Activated CD8-positive, alpha-beta memory T cell treated with anti-CD3 and anti-CD28 coated beads, Interleukin-2, amount 10 ng/mL, durations not matched to agents 7 days and 5 days (primary cell): ENCODE measurements around the gene FOXN3. TPM values are rescaled to one million over a fixed set of nuclear protein-coding genes. Genes with fewer than 3 reads are reported as not detected.

Experiments
- ATAC-seq: fragments of 150-1000 bp; cut with Tn5 transposase; one replicate; pipeline ENCODE4 v1.10.0; 2021; ENCODE audit warnings: moderate library complexity
- CTCF ChIA-PET: fragments of 350-600 bp; sonication (Branson Sonifier 250); formaldehyde crosslinking; loops from one replicate; lab custom pipeline; 2021; ENCODE audit warnings: antibody characterized with exemption; lab: Charles Lee
- DNase-seq: peaks from one replicate; pipeline ENCODE4 v3.0.0-alpha.2; 2020
- H3K27ac Mint-ChIP-seq: one replicate; pipeline ENCODE4 v1.8.0; 2021; ENCODE audit warnings: mild to moderate bottlenecking, mixed read lengths
- H3K27me3 Mint-ChIP-seq: one replicate; pipeline ENCODE4 v1.8.0; 2021; ENCODE audit warnings: mixed read lengths
- H3K36me3 Mint-ChIP-seq: one replicate; pipeline ENCODE4 v1.8.0; 2021; ENCODE audit warnings: mild to moderate bottlenecking, mixed read lengths
- H3K4me1 Mint-ChIP-seq: one replicate; pipeline ENCODE4 v1.8.0; 2021; ENCODE audit warnings: mixed read lengths
- H3K4me3 Mint-ChIP-seq: one replicate; pipeline ENCODE4 v1.8.0; 2021; ENCODE audit warnings: mild to moderate bottlenecking, moderate library complexity, mixed read lengths
- H3K9me3 Mint-ChIP-seq: one replicate; pipeline ENCODE4 v1.8.0; 2022; ENCODE audit warnings: low read depth, mixed read lengths
- total RNA-seq, 2 experiments: library from RNA; stranded (reverse); gene quantifications; one replicate each; pipeline ENCODE4 v1.2.3, GENCODE V29; 2021

The FOXN3 gene
- total RNA-seq, 2 experiments from 2014 or later = 85.6 to 103 TPM

DNA sequence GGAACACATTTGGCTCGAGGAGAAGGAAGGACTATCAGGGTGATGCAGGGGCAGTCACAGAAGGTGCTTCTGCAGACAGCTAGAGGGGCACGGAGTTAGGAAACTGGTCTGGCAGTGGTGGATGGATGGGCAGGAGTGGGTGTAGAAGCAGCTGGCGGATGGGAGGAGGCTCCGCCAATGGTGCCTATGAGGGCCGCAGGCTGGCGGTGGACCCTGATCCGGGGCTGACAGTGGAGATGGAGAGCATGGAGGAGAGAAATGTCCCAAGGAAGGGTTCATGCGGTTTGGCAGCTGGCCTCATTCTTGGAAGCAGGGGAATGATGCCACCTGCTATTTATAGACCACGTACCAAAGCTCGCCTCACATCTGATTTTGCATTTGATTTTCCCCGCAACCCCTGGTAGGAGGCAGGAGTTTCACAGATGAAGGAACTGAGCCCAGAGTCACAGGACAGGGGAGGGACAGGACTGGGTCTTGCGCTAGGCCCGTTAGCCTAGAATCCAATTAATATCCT, 237.1 kb downstream of the FOXN3 start:
- DNase-seq (no peak), ATAC-seq (no peak)
- no peak overlapping the region for H3K4me3 Mint-ChIP-seq
- no peak overlapping the region for H3K27ac Mint-ChIP-seq
- H3K36me3 Mint-ChIP-seq = no peaks in the 10 kb centered on the region
- no peaks in the 10 kb centered on the region for H3K9me3 Mint-ChIP-seq
- H3K27me3 Mint-ChIP-seq = no peaks in the 10 kb centered on the region
- CTCF ChIA-PET = interaction anchor here (1.1 kb wide), 1 partner anchor 9 kb away, joined by 4 read pairs; no protein-coding TSS in a partner anchor
- peaks cover 6% of the 10 kb centered on the region for H3K4me1 Mint-ChIP-seq

- Mint-ChIP-seq H3K27ac (no peak overlapping the region), H3K9me3 (no peaks in the 10 kb centered on the region)
- CTCF ChIA-PET = interaction anchor here (0.8 to 2.6 kb wide), 3 partner anchors 10 to 480 kb away, joined by 3 to 10 read pairs (median 4); no protein-coding TSS in a partner anchor
These were observed 238.1 kb downstream of the FOXN3 start for GRCh38 chr14:89178800-89179535.

GRCh38 chr14:89178376-89178775, 238.7 kb downstream of the FOXN3 start:
- Mint-ChIP-seq H3K27ac (no peak overlapping the region), H3K4me3 (no peak overlapping the region), H3K4me1 (peaks cover 6% of the 10 kb centered on the region), H3K9me3 (no peaks in the 10 kb centered on the region), H3K36me3 (peaks cover 2% of the 10 kb centered on the region), H3K27me3 (no peaks in the 10 kb centered on the region)
- CTCF ChIA-PET = interaction anchor here (0.6 to 3.0 kb wide), 8 partner anchors 9 to 588 kb away, joined by 3 to 11 read pairs (median 4); no protein-coding TSS in a partner anchor
- no peak for ATAC-seq
- no peak for DNase-seq

More at GRCh38 chr14:89178800-89179535, 238.1 kb downstream of the FOXN3 start:
- Mint-ChIP-seq H3K4me1 (peaks cover 6% of the 10 kb centered on the region), H3K4me3 (no peak overlapping the region), H3K36me3 (peaks cover 2% of the 10 kb centered on the region), H3K27me3 (no peaks in the 10 kb centered on the region)
- ATAC-seq (no peak), DNase-seq (no peak)

GRCh38 chr14:89175881-89176799, 240.9 kb downstream of the FOXN3 start:
- Mint-ChIP-seq H3K27ac (no peak overlapping the region), H3K36me3 (peaks cover 9% of the 10 kb centered on the region), H3K27me3 (no peaks in the 10 kb centered on the region), H3K4me1 (peaks cover 6% of the 10 kb centered on the region), H3K9me3 (no peaks in the 10 kb centered on the region), H3K4me3 (no peak overlapping the region)
- ATAC-seq = no peak
- DNase-seq = no peak
- CTCF ChIA-PET = interaction anchor here (0.7 to 3.0 kb wide), 7 partner anchors 9 to 738 kb away, joined by 3 to 11 read pairs (median 3); no protein-coding TSS in a partner anchor

DNA sequence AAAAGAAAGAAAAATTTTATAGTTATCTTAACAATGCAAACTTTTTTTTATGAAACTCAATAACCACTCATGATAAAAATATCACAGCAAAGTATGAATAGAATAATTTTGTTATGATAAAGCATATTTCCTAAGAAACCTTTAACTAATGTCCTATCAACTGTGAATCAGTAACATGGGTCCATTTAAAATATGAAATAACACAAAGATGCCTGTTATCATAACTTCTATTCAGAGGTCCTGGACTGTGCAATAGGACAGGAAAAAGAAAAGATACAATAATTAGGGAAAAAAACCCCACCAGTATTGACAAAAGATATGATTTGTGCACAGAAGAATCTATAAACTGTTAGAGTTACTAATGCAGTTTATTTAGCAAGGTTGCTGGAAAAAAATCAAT, 245.4 kb downstream of the FOXN3 start:
- Mint-ChIP-seq H3K9me3 (no peaks in the 10 kb centered on the region), H3K4me1 (no peaks in the 10 kb centered on the region), H3K27ac (no peak overlapping the region), H3K27me3 (no peaks in the 10 kb centered on the region), H3K36me3 (peaks cover 30% of the 10 kb centered on the region), H3K4me3 (no peak overlapping the region)
- DNase-seq = no peak
- no peak for ATAC-seq
- CTCF ChIA-PET = no interaction called here

DNA sequence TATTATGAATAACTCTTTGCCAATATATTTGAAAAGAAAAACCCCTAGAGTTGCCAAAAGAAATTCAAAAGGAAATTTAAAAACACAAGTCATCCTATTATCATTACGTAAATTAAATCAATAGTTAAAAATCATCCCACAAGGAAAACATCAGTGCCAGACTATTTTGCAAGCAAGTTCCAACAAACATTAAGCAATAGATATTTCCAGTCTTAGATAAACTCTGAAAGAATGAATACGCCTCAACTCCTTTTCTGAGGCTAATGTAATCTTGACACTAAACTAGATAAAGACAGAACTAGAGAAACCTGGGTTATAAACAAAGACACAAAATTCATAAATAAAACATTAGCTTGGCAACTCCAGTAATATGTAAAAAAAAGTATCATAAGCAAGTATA, 245.9 kb downstream of the FOXN3 start:
- Mint-ChIP-seq H3K4me1 (no peaks in the 10 kb centered on the region), H3K36me3 (peaks cover 30% of the 10 kb centered on the region), H3K27me3 (no peaks in the 10 kb centered on the region), H3K4me3 (no peak overlapping the region), H3K27ac (no peak overlapping the region), H3K9me3 (no peaks in the 10 kb centered on the region)
- CTCF ChIA-PET = no interaction called here
- ATAC-seq (no peak), DNase-seq (no peak)

GRCh38 chr14:89167705-89168104, 249.3 kb downstream of the FOXN3 start:
- no peak overlapping the region for H3K27ac Mint-ChIP-seq
- ATAC-seq = no peak
- CTCF ChIA-PET = interaction anchor here (1.8 kb wide), 1 partner anchor 10 kb away, joined by 10 read pairs; no protein-coding TSS in a partner anchor
- H3K36me3 Mint-ChIP-seq = peaks cover 23% of the 10 kb centered on the region
- peaks cover 17% of the 10 kb centered on the region for H3K4me1 Mint-ChIP-seq
- no peak for DNase-seq
- no peak overlapping the region for H3K4me3 Mint-ChIP-seq
- H3K9me3 Mint-ChIP-seq = no peaks in the 10 kb centered on the region
- no peaks in the 10 kb centered on the region for H3K27me3 Mint-ChIP-seq

DNA sequence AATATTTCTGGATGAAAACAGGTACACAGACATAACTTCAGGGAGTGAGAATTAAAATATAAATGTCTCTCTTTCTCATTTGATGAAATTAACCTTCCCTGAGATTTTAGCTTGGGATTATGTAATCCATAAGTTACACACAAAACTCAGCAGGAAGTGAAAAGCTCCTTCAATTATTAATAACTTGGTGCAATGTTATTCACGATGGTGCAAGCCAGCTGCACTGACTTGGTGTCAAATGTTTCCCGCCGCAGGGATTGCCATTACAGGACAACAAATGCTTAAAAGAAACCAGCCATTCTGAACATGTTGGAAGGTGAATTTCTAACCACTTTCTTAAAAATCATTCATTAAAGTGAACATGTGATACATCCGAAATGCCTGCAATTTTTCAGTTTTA, 250.4 kb downstream of the FOXN3 start:
- Mint-ChIP-seq H3K4me3 (no peak overlapping the region), H3K9me3 (no peaks in the 10 kb centered on the region), H3K36me3 (peaks cover 26% of the 10 kb centered on the region), H3K4me1 (peaks cover 17% of the 10 kb centered on the region), H3K27me3 (no peaks in the 10 kb centered on the region), H3K27ac (no peak overlapping the region)
- DNase-seq (no peak), ATAC-seq (no peak)
- CTCF ChIA-PET = interaction anchor here (1.8 kb wide), 1 partner anchor 11 kb away, joined by 10 read pairs; no protein-coding TSS in a partner anchor

DNA sequence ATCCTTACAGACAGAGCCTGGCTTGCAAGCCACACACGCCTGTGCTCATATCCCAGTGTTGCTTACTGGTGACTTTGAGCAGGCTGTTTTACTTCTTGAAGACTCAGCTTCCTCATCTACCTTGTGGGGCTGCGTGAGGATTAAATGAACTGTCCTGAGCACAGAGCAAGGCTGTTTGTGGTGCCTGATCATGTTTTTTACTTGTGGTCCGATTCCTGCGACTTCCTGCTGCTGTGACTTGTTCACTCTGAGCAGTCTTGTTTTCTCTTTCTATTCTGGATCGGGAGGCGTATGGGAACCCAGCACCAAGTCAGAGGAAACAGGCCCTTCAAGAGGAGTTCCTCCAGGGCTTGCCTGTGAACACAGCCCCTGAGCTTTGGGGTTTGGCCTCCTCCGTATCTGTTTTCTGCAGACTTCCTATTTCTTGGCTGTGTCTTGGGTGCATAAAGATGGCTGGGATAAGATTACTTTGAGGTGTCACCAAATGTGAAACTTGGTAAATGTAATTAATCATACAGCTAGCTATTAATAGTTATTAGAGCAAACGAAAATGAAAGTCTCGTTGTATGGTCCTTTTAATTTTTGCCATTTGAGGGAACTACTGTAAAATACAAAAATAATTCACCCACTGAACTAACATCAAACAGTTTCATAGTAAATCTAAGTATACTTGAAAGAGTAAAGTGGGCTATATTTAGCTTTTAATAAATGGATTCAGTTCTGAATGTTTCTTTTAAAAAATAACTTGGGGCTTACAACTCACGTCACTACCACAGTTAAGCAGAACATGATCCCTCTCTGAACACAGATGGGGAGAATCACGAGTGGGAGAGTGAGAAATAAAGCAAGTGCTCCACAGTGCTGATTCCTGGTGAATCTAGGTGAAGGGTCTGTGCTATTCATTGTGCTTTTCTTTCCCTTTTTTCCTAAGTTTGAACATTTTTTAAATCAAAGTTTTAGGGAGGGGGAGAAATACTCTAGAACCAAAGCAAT, 251.5 kb downstream of the FOXN3 start:
- Mint-ChIP-seq H3K4me3 (peak overlapping the region; percentile 28), H3K9me3 (no peaks in the 10 kb centered on the region), H3K27ac (peak overlapping the region; percentile 64), H3K27me3 (no peaks in the 10 kb centered on the region), H3K36me3 (peaks cover 26% of the 10 kb centered on the region), H3K4me1 (peaks cover 17% of the 10 kb centered on the region)
- peak; percentile 45 for DNase-seq
- CTCF ChIA-PET = interaction anchor here (0.6 to 2.8 kb wide), 4 partner anchors 12 to 360 kb away, joined by 3 to 11 read pairs (median 7); no protein-coding TSS in a partner anchor
- ATAC-seq = peak; percentile 58

- no peak overlapping the region for H3K27ac Mint-ChIP-seq
- H3K36me3 Mint-ChIP-seq = peaks cover 22% of the 10 kb centered on the region
- peaks cover 17% of the 10 kb centered on the region for H3K4me1 Mint-ChIP-seq
- CTCF ChIA-PET = interaction anchor here (1.7 to 2.8 kb wide), 2 partner anchors 13 to 137 kb away, joined by 4 to 11 read pairs; no protein-coding TSS in a partner anchor
- H3K4me3 Mint-ChIP-seq = peak overlapping the region; percentile 28
- DNase-seq (no peak), ATAC-seq (no peak)
- H3K27me3 Mint-ChIP-seq = no peaks in the 10 kb centered on the region
- H3K9me3 Mint-ChIP-seq = no peaks in the 10 kb centered on the region
These were observed 252.6 kb downstream of the FOXN3 start for GRCh38 chr14:89164168-89165073.

GRCh38 chr14:89163031-89163636, 253.9 kb downstream of the FOXN3 start:
- CTCF ChIA-PET = interaction anchor here (2.8 kb wide), 1 partner anchor 14 kb away, joined by 11 read pairs; no protein-coding TSS in a partner anchor
- DNase-seq = no peak

More at GRCh38 chr14:89163031-89163636, 253.9 kb downstream of the FOXN3 start:
- Mint-ChIP-seq H3K4me1 (peaks cover 17% of the 10 kb centered on the region), H3K36me3 (peaks cover 14% of the 10 kb centered on the region), H3K4me3 (no peak overlapping the region), H3K27me3 (no peaks in the 10 kb centered on the region), H3K9me3 (no peaks in the 10 kb centered on the region), H3K27ac (no peak overlapping the region)
- ATAC-seq = no peak
